Panc1 (cell line): ENCODE results near the gene CDK11A. TPM values are rescaled to one million over a fixed set of nuclear protein-coding genes. Genes with fewer than 3 reads are reported as not detected.
"Not testable (repeated sequence)": the region's sequence is repeated elsewhere in the genome, so short reads cannot be mapped to it uniquely, and the experiment has no call there.

Experiments used
- ATAC-seq: fragments of 200-7000 bp; cut with Tn5 transposase; 2 replicates; pipeline ENCODE4 v1.9.1; 2020; ENCODE audit warnings: mild to moderate bottlenecking, moderate library complexity
- BruUV-seq: library from RNA; stranded (reverse); fragments of 400-500 nt; replicated peaks from 2 replicates; lab custom pipeline; 2021; lab: Mats Ljungman, UMichigan
- CTCF ChIA-PET: fragments of 300-600 bp; sonication (Branson Sonifier 250); formaldehyde crosslinking; loops from one replicate; lab custom pipeline; 2022; ENCODE audit warnings: antibody characterized with exemption; lab: Charles Lee
- POLR2A ChIA-PET: fragments of 300-600 bp; sonication (Branson Sonifier 250); formaldehyde crosslinking; loops from one replicate; lab custom pipeline; 2022; ENCODE audit warnings: antibody characterized with exemption; lab: Charles Lee
- DNase-seq: peaks from one replicate; pipeline ENCODE4 v3.0.0-alpha.2; 2010; ENCODE audit warnings: low read depth, low spot score
- H3K27ac ChIP-seq: 2 replicates; pipeline ENCODE4 v1.5.1; 2011; ENCODE audit warnings: mild to moderate bottlenecking, low read length, inconsistent platforms
- H3K27me3 ChIP-seq: fragments of 200-500 bp; sonication (Bioruptor generic); 2 replicates; pipeline ENCODE4 v1.6.0; 2014; ENCODE audit warnings: low read length, inconsistent platforms; ENCODE audit not compliant: control insufficient read depth, insufficient read depth
- H3K36me3 ChIP-seq: fragments of 200-500 bp; sonication (Bioruptor generic); 2 replicates; pipeline ENCODE4 v1.5.1; 2014; ENCODE audit warnings: inconsistent platforms, mild to moderate bottlenecking, low read length, moderate library complexity; ENCODE audit not compliant: control insufficient read depth, insufficient read depth
- H3K4me1 ChIP-seq: 2 replicates; pipeline ENCODE4 v1.5.1; 2011; ENCODE audit warnings: inconsistent platforms, mild to moderate bottlenecking, low read length, moderate library complexity; ENCODE audit not compliant: control insufficient read depth, insufficient read depth
- H3K4me3 ChIP-seq, 2 experiments: 2 replicates each; pipeline ENCODE4 v1.5.1; 2011 to 2012; ENCODE audit warnings: low read depth in 2 of 2, low read length in 2 of 2, mild to moderate bottlenecking in 2 of 2, inconsistent platforms in 1 of 2, moderate library complexity in 1 of 2
- H3K9me3 ChIP-seq: fragments of 200-500 bp; sonication (Bioruptor generic); 2 replicates; pipeline ENCODE4 v1.5.1; 2014; ENCODE audit warnings: low read depth, mild to moderate bottlenecking, inconsistent platforms, low read length, moderate library complexity; ENCODE audit not compliant: control insufficient read depth, insufficient read depth
- CTCF ChIP-seq: fragments of 450-650 bp; IDR thresholded peaks from 2 replicates; pipeline ENCODE4 v1.5.1; 2017; ENCODE audit warnings: mild to moderate bottlenecking
- POLR2AphosphoS5 ChIP-seq: IDR thresholded peaks from 2 replicates; pipeline ENCODE4 v1.6.1; 2012; ENCODE audit warnings: mild to moderate bottlenecking, low read depth, low read length, moderate library complexity
- REST ChIP-seq, 2 experiments: IDR thresholded peaks; 2 replicates each; pipeline ENCODE4 v1.6.1; 2011 to 2012; ENCODE audit warnings: low read depth in 2 of 2, control low read depth in 1 of 2, low read length in 1 of 2, mild to moderate bottlenecking in 1 of 2, moderate library complexity in 1 of 2; ENCODE audit not compliant: insufficient read depth in 1 of 2
- SIN3A ChIP-seq: IDR thresholded peaks from 2 replicates; pipeline ENCODE4 v1.6.1; 2012; ENCODE audit warnings: low read depth, mild to moderate bottlenecking, low read length, moderate library complexity, borderline replicate concordance; ENCODE audit not compliant: insufficient read depth
- TCF7L2 ChIP-seq: IDR thresholded peaks from 2 replicates; pipeline ENCODE4 v1.6.1; 2011; ENCODE audit warnings: mild to moderate bottlenecking, low read depth, low read length, inconsistent platforms
- in situ Hi-C: cut with HindIII; loops from 2 replicates; pipeline ENCODE4 v1.10.0; 2016; ENCODE audit warnings: low sequenced_read_pairs, low pct_unique_long_range_greater_than_20kb
- intact Hi-C: fragments of 100-400 bp; cut with micrococcal nuclease; formaldehyde crosslinking; loops from one replicate; pipeline ENCODE4 v1.10.0; 2022; ENCODE audit not compliant: unreplicated experiment
- total RNA-seq: library from RNA; stranded (reverse); gene quantifications from one replicate; pipeline ENCODE4 v1.2.1, GENCODE V29; 2021; ENCODE audit not compliant: unreplicated experiment

CDK11A gene
- total RNA-seq, 1 experiment from 2014 or later: 83.6 TPM

- ChIA-PET POLR2A (no interaction called here), CTCF (no interaction called here)
- no peak for ATAC-seq
- no peak for DNase-seq
- in situ Hi-C loops: no loop called here
- H3K36me3 ChIP-seq: peaks cover 4% of the 10 kb centered on the region; the same call in 1 of the 2 replicates
- no peak overlapping the region for H3K4me3 ChIP-seq
- intact Hi-C loops: no loop called here
- H3K27me3 ChIP-seq: no peaks in the 10 kb centered on the region
- H3K9me3 ChIP-seq: no peaks in the 10 kb centered on the region
- no peak overlapping the region for H3K27ac ChIP-seq
- H3K4me1 ChIP-seq: no peaks in the 10 kb centered on the region
- no peak for TF ChIP-seq SIN3A
- no peak for TF ChIP-seq TCF7L2
- no peak for TF ChIP-seq CTCF
- TF ChIP-seq POLR2AphosphoS5: no peak
- no peak for TF ChIP-seq REST (IDR thresholded peaks at IDR 0.05; ENCODE audit: insufficient read depth in 1 of 2, low read depth in 2 of 2, low read length in 1 of 2)
- no TSS peak for BruUV-seq
These were observed 8.2 kb upstream of the CDK11A start for GRCh38 chr1:1732381-1732780.

- CTCF ChIA-PET: no interaction called here
- TF ChIP-seq REST (IDR thresholded peaks at IDR 0.05; ENCODE audit: insufficient read depth in 1 of 2, low read depth in 2 of 2, low read length in 1 of 2) (no peak), SIN3A (no peak), CTCF (no peak), TCF7L2 (no peak), POLR2AphosphoS5 (no peak)
- Histone ChIP-seq H3K4me1 (no peaks in the 10 kb centered on the region), H3K9me3 (no peaks in the 10 kb centered on the region), H3K4me3 (no peak overlapping the region), H3K27me3 (no peaks in the 10 kb centered on the region), H3K36me3 (peaks cover 4% of the 10 kb centered on the region; the same call in 1 of the 2 replicates), H3K27ac (no peak overlapping the region)
- intact Hi-C loops (no loop called here), in situ Hi-C loops (no loop called here)
- no TSS peak for BruUV-seq
- POLR2A ChIA-PET: no interaction called here
- ATAC-seq (no peak), DNase-seq (no peak)
These were observed 6.7 kb upstream of the CDK11A start for GRCh38 chr1:1730870-1731269.

- H3K9me3 ChIP-seq, DNase-seq, BruUV-seq, POLR2A ChIA-PET, in situ Hi-C loops, H3K4me1 ChIP-seq, CTCF ChIA-PET, H3K27ac ChIP-seq, intact Hi-C loops, H3K27me3 ChIP-seq, ATAC-seq, H3K36me3 ChIP-seq, H3K4me3 ChIP-seq: not testable (repeated sequence)
These were observed 6.1 kb upstream of the CDK11A start for GRCh38 chr1:1730230-1730629.
